GM19035 (cell line): Measurements from ENCODE around the gene AFF3.

Experiments
- ATAC-seq: cut with Tn5 transposase; IDR thresholded peaks from one replicate; pipeline ENCODE4 v1.9.1; 2021; ENCODE audit not compliant: unreplicated experiment

AFF3 gene

GRCh38 chr2:99841749-99842148 lies 300.6 kb downstream of the AFF3 start:
- ATAC-seq, result no peak

- no peak for ATAC-seq
These were observed 301.6 kb downstream of the AFF3 start for GRCh38 chr2:99840831-99841230.

- ATAC-seq, result no peak
These were observed 305.4 kb downstream of the AFF3 start for GRCh38 chr2:99836690-99837605.

GRCh38 chr2:99834426-99834825 lies 308.0 kb downstream of the AFF3 start:
- no peak for ATAC-seq

- no peak for ATAC-seq
These were observed 308.7 kb downstream of the AFF3 start for GRCh38 chr2:99833586-99834201.

- ATAC-seq, result no peak
These were observed 309.5 kb downstream of the AFF3 start for GRCh38 chr2:99832926-99833325.

- no peak for ATAC-seq
These were observed 310.6 kb downstream of the AFF3 start for GRCh38 chr2:99831772-99832171.

- no peak for ATAC-seq
These were observed 314.9 kb downstream of the AFF3 start for GRCh38 chr2:99827296-99827999.

GRCh38 chr2:99825630-99826029 lies 316.8 kb downstream of the AFF3 start:
- ATAC-seq, result no peak

- no peak for ATAC-seq
These were observed 317.6 kb downstream of the AFF3 start for GRCh38 chr2:99824758-99825157.

GRCh38 chr2:99822474-99823207 lies 319.7 kb downstream of the AFF3 start:
- ATAC-seq, result no peak

GRCh38 chr2:99821984-99822383 lies 320.4 kb downstream of the AFF3 start:
- ATAC-seq, result no peak

GRCh38 chr2:99821572-99821971 lies 320.8 kb downstream of the AFF3 start:
- ATAC-seq, result no peak

GRCh38 chr2:99821039-99821438 lies 321.4 kb downstream of the AFF3 start:
- ATAC-seq, result no peak

- ATAC-seq, result no peak
These were observed 322.6 kb downstream of the AFF3 start for GRCh38 chr2:99819766-99820165.

- ATAC-seq, result no peak
These were observed 323.5 kb downstream of the AFF3 start for GRCh38 chr2:99818842-99819241.

- no peak for ATAC-seq
These were observed 325.5 kb downstream of the AFF3 start for GRCh38 chr2:99816908-99817307.

GRCh38 chr2:99812426-99812825 lies 330.0 kb downstream of the AFF3 start:
- ATAC-seq, result no peak

GRCh38 chr2:99811544-99811943 lies 330.8 kb downstream of the AFF3 start:
- no peak for ATAC-seq

- no peak for ATAC-seq
These were observed 332.2 kb downstream of the AFF3 start for GRCh38 chr2:99810225-99810624.

- ATAC-seq, result no peak
These were observed 333.0 kb downstream of the AFF3 start for GRCh38 chr2:99809259-99809900.
